Fibroblast of skin of left quadriceps (primary cell): Measurements from ENCODE around the gene SERPINA10.
"Not testable (repeated sequence)": the region's sequence is repeated elsewhere in the genome, so short reads cannot be mapped to it uniquely, and the experiment has no call there.

Experiments used
- DNase-seq, 2 experiments: peaks; one replicate each; pipeline ENCODE4 v3.0.0-alpha.2; 2013; ENCODE audit warnings: low read depth in 2 of 2

Gene SERPINA10

DNA sequence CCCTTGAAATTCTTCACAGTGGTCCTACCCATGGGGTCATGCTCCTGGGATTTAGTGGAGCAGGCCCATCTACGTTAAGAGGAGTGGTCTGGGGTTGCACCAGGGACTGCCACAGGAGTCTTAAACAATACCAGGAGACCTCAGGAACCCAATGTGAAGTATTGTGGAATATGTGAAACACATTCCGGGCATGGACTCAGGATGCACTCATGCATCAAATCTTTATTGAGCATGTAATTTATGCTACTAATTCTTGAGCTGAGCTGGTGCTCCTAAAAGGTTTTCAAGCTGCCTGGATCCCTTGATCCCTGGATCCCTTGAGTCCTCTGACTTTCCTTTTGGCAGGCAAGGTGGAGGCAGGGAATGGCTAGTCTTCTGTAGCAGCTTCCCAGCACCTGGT, 8.8 kb downstream of the SERPINA10 start:
- no peak for DNase-seq

DNA sequence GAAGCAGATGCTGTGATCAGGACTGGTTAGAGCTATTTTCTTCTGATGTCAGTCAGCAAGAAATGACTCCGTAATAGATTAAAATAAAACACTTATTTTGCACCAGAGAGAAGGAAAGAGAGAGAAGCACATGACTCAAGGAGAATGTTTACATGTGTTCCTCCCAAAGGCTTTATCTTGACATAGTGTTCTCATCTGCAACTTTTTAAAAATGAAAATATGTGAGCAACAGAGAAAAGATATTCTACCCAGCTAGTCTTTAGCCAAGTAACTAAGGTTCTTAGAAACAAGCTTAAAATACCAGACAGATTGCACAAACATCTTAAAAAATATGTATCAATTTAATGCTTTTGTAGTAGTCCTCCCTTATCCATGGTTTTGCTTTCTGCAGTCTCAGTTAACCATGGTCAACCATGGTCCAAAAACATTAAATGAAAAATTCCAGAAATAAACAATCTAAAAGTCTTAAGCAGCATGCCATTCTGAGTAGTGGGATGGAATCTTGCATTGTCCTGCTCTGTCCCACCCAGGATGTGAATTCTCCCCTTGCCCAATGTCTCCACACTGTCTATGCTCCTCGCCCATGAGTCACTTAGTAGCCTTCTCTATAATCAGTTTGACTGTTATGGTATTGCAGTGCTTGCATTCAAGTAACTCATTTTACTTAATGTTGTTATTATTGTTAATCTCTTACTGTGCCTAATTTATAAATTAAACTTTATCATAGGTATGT, 9.9 kb downstream of the SERPINA10 start:
- peak in 1 of 2 experiments; percentile 5 for DNase-seq

- peak; percentile 51 for DNase-seq
Measured at GRCh38 chr14:94278731-94279130, 14.3 kb downstream of the SERPINA10 start.

GRCh38 chr14:94276898-94277561, 16.0 kb downstream of the SERPINA10 start:
- not testable (repeated sequence) for DNase-seq

DNA sequence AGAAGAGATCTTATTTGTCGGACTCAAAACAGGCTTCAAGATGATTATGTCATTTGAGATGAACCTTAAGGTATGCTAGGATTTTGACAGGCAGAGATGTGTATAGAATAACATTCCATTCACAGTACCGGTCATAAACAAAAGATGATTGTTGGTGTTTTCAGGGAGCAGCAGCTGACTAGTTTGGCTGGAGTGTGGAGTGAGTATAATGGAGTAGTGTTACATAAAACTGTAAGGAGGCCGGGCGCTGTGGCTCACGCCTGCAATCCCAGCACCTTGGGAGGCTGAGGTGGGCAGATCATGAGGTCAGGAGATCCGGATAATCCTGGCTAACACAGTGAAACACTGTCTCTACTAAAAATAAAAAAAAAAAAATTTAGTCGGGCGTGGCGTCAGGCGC, 23.9 kb downstream of the SERPINA10 start:
- DNase-seq: no peak

GRCh38 chr14:94268582-94268981, 24.5 kb downstream of the SERPINA10 start:
- DNase-seq: not testable (repeated sequence)

DNA sequence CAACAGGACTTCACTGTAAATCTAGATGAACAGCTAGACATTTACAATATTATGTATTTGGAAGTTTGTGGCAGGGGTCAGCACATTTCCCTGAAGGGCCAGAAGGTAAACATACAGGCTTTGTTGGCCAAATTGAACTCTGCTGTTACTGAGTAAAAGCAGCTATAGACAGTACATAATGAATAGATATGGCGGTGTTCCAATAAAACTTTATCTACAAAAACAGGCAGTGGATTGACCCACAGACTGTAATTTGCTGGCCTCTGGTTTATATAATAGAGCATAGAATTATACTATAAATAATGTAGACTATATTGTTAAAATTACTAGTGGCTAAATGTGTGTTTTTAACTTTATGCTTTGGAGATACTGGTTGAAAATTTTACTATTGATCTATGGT, 25.7 kb downstream of the SERPINA10 start:
- no peak for DNase-seq

- DNase-seq: not testable (repeated sequence)
Measured at GRCh38 chr14:94264195-94264594, 28.9 kb downstream of the SERPINA10 start.

DNA sequence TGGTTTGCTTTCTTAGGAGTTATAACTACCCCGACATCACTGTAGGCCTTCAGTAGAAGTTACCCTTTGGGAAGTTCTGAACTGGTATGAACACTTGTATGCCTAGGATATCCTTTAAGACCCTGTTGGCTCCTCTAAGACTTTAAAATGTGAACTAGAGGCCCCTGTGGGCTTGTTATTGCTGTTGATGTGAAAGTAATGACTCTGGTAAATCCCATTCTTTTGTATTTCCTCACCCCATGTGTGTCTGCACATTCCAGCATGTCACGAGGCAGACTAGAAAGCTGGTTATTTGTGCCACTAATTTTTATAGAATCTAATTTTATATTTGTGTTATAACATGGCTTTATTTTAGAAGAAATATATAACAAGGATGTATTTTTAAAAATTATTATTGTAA, 48.9 kb downstream of the SERPINA10 start:
- no peak for DNase-seq

DNA sequence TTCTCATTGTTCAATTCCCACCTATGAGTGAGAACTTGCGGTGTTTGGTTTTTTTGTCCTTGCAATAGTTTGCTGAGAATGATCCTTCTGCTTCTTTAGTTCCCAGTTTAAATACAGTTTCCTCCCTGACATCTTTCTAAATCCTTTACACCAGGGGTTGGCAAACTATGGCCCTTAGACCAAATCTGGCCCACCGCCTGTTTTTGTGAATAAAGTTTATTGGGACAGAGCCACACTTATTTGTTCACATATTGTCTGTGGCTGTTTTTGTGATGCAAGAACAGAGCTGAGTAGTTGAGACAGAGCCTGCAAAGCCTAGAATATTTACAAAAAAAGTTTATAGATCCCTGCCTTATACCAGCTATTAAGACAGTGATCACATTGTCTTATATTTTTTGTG, 53.7 kb downstream of the SERPINA10 start:
- no peak for DNase-seq

- no peak for DNase-seq
Measured at GRCh38 chr14:94237983-94238382, 55.1 kb downstream of the SERPINA10 start.

DNA sequence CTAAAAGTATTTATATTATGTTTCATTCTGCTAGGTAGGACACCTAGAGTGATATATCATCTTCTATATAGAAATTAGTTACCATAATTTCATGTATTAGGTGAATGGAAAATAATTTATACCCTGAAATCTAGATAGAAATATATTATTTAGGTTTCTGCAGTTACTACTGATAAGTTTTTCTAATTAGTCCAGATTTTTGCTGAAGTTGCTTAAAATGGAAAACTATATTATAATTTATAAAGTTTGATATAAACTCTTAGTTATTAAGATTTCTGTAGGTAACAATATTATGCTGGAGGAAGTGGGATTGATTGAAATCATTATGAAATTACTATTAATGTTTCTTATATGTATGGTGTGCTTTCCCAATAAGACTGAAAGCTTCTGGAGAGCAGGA, 56.0 kb downstream of the SERPINA10 start:
- no peak for DNase-seq
